ENCODE results near the gene CTBP2. TPM values are rescaled to one million over a fixed set of nuclear protein-coding genes. Genes with fewer than 3 reads are reported as not detected.

CTBP2 gene
- 110 and 190 TPM in 2 replicates for total RNA-seq

GRCh38 chr10:125159932-125160855, at the start of gene CTBP2:
Gene CTBP2, minus strand, starts transcription at chr10:125160563.

GRCh38 chr10:124941823-124942222, 218.5 kb downstream of the CTBP2 start, which contains the start of gene ZRANB1:
Gene ZRANB1, plus strand, starts transcription at chr10:124942123. Its CDS starts 371 bp downstream, at chr10:124942494.

Other genes with a start within 250 kb of the CTBP2 start
- 33.5 and 40.7 TPM in 2 replicates for gene ZRANB1, start 218.4 kb downstream of the CTBP2 start, total RNA-seq

Measured in nasal cavity respiratory epithelium epithelial cell of viscerocranial mucosa (primary cell).